H9 (cell line): ENCODE measurements around the gene NVL. TPM values are rescaled to one million over a fixed set of nuclear protein-coding genes. Genes with fewer than 3 reads are reported as not detected.

Source experiments
- DNase-seq: peaks from one replicate; pipeline ENCODE4 v3.0.0-alpha.2; 2017
- H2AFZ ChIP-seq: one replicate; pipeline ENCODE4 v1.6.1; 2013; ENCODE audit warnings: mild to moderate bottlenecking, low read length, control low read depth, moderate library complexity
- H2AK5ac ChIP-seq: 2 replicates; pipeline ENCODE4 v1.6.1; 2013; ENCODE audit warnings: low read length, control low read depth, mixed read lengths; ENCODE audit not compliant: insufficient read length
- H2BK120ac ChIP-seq: one replicate; pipeline ENCODE4 v1.6.1; 2013; ENCODE audit warnings: low read depth, mild to moderate bottlenecking, low read length, control low read depth, inconsistent platforms; ENCODE audit not compliant: poor library complexity, severe bottlenecking
- H2BK12ac ChIP-seq: 2 replicates; pipeline ENCODE4 v1.6.1; 2013; ENCODE audit warnings: low read length, control low read depth, mixed read lengths, low read depth; ENCODE audit not compliant: insufficient read length
- H2BK15ac ChIP-seq: 2 replicates; pipeline ENCODE4 v1.6.1; 2013; ENCODE audit warnings: low read depth, low read length, control low read depth
- H2BK20ac ChIP-seq: one replicate; pipeline ENCODE4 v1.6.1; 2013; ENCODE audit warnings: low read depth, mild to moderate bottlenecking, low read length, control low read depth, inconsistent platforms; ENCODE audit not compliant: poor library complexity, severe bottlenecking
- H2BK5ac ChIP-seq: 2 replicates; pipeline ENCODE4 v1.6.1; 2013; ENCODE audit warnings: low read length, control low read depth, mixed read lengths; ENCODE audit not compliant: insufficient read length
- H3K14ac ChIP-seq: 2 replicates; pipeline ENCODE4 v1.6.1; 2013; ENCODE audit warnings: low read length, control low read depth; ENCODE audit not compliant: insufficient read depth
- H3K18ac ChIP-seq: 2 replicates; pipeline ENCODE4 v1.6.1; 2013; ENCODE audit warnings: low read depth, mild to moderate bottlenecking, mixed read lengths, low read length, control low read depth; ENCODE audit not compliant: insufficient read length
- H3K23ac ChIP-seq: 2 replicates; pipeline ENCODE4 v1.6.1; 2013; ENCODE audit warnings: low read length, control low read depth, mixed read lengths, low read depth; ENCODE audit not compliant: insufficient read length
- H3K23me2 ChIP-seq: 2 replicates; pipeline ENCODE4 v1.6.1; 2013; ENCODE audit warnings: low read depth, mild to moderate bottlenecking, mixed read lengths, low read length, control low read depth; ENCODE audit not compliant: insufficient read length, poor library complexity, severe bottlenecking
- H3K27ac ChIP-seq: 2 replicates; pipeline ENCODE4 v1.5.1; 2013; ENCODE audit warnings: low read length, control low read depth, mixed read lengths, low read depth; ENCODE audit not compliant: insufficient read length
- H3K27me3 ChIP-seq: 2 replicates; pipeline ENCODE4 v1.6.1; 2013; ENCODE audit warnings: low read length, control low read depth, inconsistent platforms; ENCODE audit not compliant: insufficient read depth
- H3K4ac ChIP-seq: 2 replicates; pipeline ENCODE4 v1.6.1; 2013; ENCODE audit warnings: low read depth, mild to moderate bottlenecking, control low read depth, inconsistent platforms, low read length, moderate library complexity
- H3K4me1 ChIP-seq: 2 replicates; pipeline ENCODE4 v1.6.1; 2013; ENCODE audit warnings: low read length, control low read depth, inconsistent platforms; ENCODE audit not compliant: insufficient read depth
- H3K4me2 ChIP-seq: 2 replicates; pipeline ENCODE4 v1.6.1; 2013; ENCODE audit warnings: low read length, control low read depth, mixed read lengths; ENCODE audit not compliant: insufficient read length, insufficient read depth
- H3K56ac ChIP-seq: 2 replicates; pipeline ENCODE4 v1.6.1; 2013; ENCODE audit warnings: low read depth, mild to moderate bottlenecking, mixed read lengths, low read length, control low read depth; ENCODE audit not compliant: insufficient read length
- H3K79me1 ChIP-seq: 2 replicates; pipeline ENCODE4 v1.6.1; 2013; ENCODE audit warnings: low read depth, mild to moderate bottlenecking, moderate library complexity, low read length, control low read depth, inconsistent platforms; ENCODE audit not compliant: insufficient read depth, poor library complexity, severe bottlenecking
- H3K79me2 ChIP-seq: 2 replicates; pipeline ENCODE4 v1.6.1; 2013; ENCODE audit warnings: low read length, control low read depth, inconsistent platforms; ENCODE audit not compliant: insufficient read depth
- H3K9ac ChIP-seq: 2 replicates; pipeline ENCODE4 v1.6.1; 2013; ENCODE audit warnings: low read length, control low read depth, mixed read lengths; ENCODE audit not compliant: insufficient read length; ENCODE audit errors: extremely low read depth
- H3K9me3 ChIP-seq: one replicate; pipeline ENCODE4 v1.6.1; 2013; ENCODE audit warnings: low read depth, low read length, inconsistent platforms; ENCODE audit not compliant: control insufficient read depth
- H3T11ph ChIP-seq: one replicate; pipeline ENCODE4 v1.6.1; 2013; ENCODE audit warnings: mild to moderate bottlenecking, low read length, control low read depth, inconsistent platforms
- H4K20me1 ChIP-seq: one replicate; pipeline ENCODE4 v1.6.1; 2013; ENCODE audit not compliant: control insufficient read depth, insufficient read length, insufficient read depth
- H4K5ac ChIP-seq: 2 replicates; pipeline ENCODE4 v1.6.1; 2013; ENCODE audit warnings: low read depth, mild to moderate bottlenecking, mixed read lengths, low read length, control low read depth; ENCODE audit not compliant: insufficient read length
- H4K8ac ChIP-seq: replicated peaks from 2 replicates; pipeline ENCODE4 v1.6.1; 2013; ENCODE audit warnings: low read length, control low read depth, mixed read lengths, low read depth; ENCODE audit not compliant: insufficient read length
- H4K91ac ChIP-seq: 2 replicates; pipeline ENCODE4 v1.6.1; 2013; ENCODE audit warnings: low read depth, mild to moderate bottlenecking, moderate library complexity, mixed read lengths, low read length, control low read depth; ENCODE audit not compliant: insufficient read length
- H3K27ac Mint-ChIP-seq, 3 experiments: 2 replicates in 2 of 3; 3 replicates in 1 of 3; pipeline ENCODE4 v1.8.0; 2020 to 2021; ENCODE audit warnings: mixed read lengths in 3 of 3, mild to moderate bottlenecking in 1 of 3, moderate library complexity in 1 of 3
- H3K27me3 Mint-ChIP-seq: 2 replicates; pipeline ENCODE4 v1.8.0; 2021; ENCODE audit warnings: low read depth, mild to moderate bottlenecking, moderate library complexity, mixed read lengths
- H3K36me3 Mint-ChIP-seq, 3 experiments: 2 replicates in 2 of 3; 3 replicates in 1 of 3; pipeline ENCODE4 v1.8.0; 2020 to 2021; ENCODE audit warnings: low read depth in 3 of 3, mixed read lengths in 3 of 3; ENCODE audit not compliant: insufficient read depth in 1 of 3
- H3K4me1 Mint-ChIP-seq, 2 experiments: 2 replicates each; pipeline ENCODE4 v1.8.0; 2020; ENCODE audit warnings: mixed read lengths in 2 of 2
- H3K4me3 Mint-ChIP-seq, 2 experiments: 2 replicates in 1 of 2; 3 replicates in 1 of 2; pipeline ENCODE4 v1.8.0; 2020 to 2021; ENCODE audit warnings: mild to moderate bottlenecking in 2 of 2, mixed read lengths in 2 of 2, moderate library complexity in 1 of 2
- H3K9me3 Mint-ChIP-seq, 2 experiments: 2 replicates in 1 of 2; 3 replicates in 1 of 2; pipeline ENCODE4 v1.8.0; 2020; ENCODE audit warnings: mild to moderate bottlenecking in 2 of 2, mixed read lengths in 2 of 2, moderate library complexity in 1 of 2
- CTCF ChIP-seq: fragments of 200-600 bp; sonication (generic); conservative IDR thresholded peaks from 3 replicates; pipeline ENCODE4 v1.8.0; 2021; ENCODE audit warnings: antibody characterized with exemption, mild to moderate bottlenecking
- WGBS: extraction: QIAGEN DNeasy Blood & Tissue Kit; methylation state at CpG from one replicate; pipeline ENCODE4 v1.1.7; 2013; ENCODE audit warnings: missing lambda C conversion rate, low lambda C conversion rate, mixed read lengths; ENCODE audit not compliant: insufficient read length; ENCODE audit errors: extremely low coverage; 5-methylcytosine and 5-hydroxymethylcytosine counted together
- total RNA-seq: library from RNA; stranded (reverse); gene quantifications from 2 replicates; pipeline ENCODE4 v1.2.1, GENCODE V29; 2021

The NVL gene
- total RNA-seq, 1 experiment from 2014 or later, result 66.9 TPM

GRCh38 chr1:224276771-224277487, 53.0 kb downstream of the NVL start:
- H3K9me3 Mint-ChIP-seq, result no peaks in the 10 kb centered on the region
- H3K27ac Mint-ChIP-seq, result no peak overlapping the region

More at GRCh38 chr1:224276771-224277487, 53.0 kb downstream of the NVL start:
- Histone ChIP-seq H3T11ph (no peak overlapping the region), H3K4ac (no peak overlapping the region), H4K8ac (no peak overlapping the region), H3K14ac (no peak overlapping the region), H3K79me2 (no peaks in the 10 kb centered on the region), H4K91ac (no peak overlapping the region), H4K5ac (no peak overlapping the region), H2BK20ac (no peak overlapping the region), H3K18ac (no peak overlapping the region), H3K27me3 (no peaks in the 10 kb centered on the region), H3K79me1 (no peaks in the 10 kb centered on the region), H3K56ac (no peak overlapping the region), H2AK5ac (no peak overlapping the region), H4K20me1 (no peaks in the 10 kb centered on the region), H3K9me3 (no peaks in the 10 kb centered on the region), H3K4me2 (no peak overlapping the region), H2BK5ac (no peak overlapping the region), H2AFZ (no peak overlapping the region), H3K27ac (no peak overlapping the region), H2BK15ac (no peak overlapping the region), H3K4me1 (no peaks in the 10 kb centered on the region), H2BK120ac (no peak overlapping the region), H3K23me2 (no peaks in the 10 kb centered on the region), H3K9ac (no peak overlapping the region), H3K23ac (no peak overlapping the region), H2BK12ac (no peak overlapping the region)
- Mint-ChIP-seq H3K4me1 (no peaks in the 10 kb centered on the region), H3K36me3 (peaks cover 3 to 57% (median 42%) of the 10 kb centered on the region in 3 experiments; a peak in 6 of 7 replicates), H3K27me3 (no peaks in the 10 kb centered on the region), H3K4me3 (no peak overlapping the region)
- WGBS, result no CpG with 5 or more reads among the region's 3 CpGs
- no peak for TF ChIP-seq CTCF
- DNase-seq, result no peak
